Lung (tissue), 12 donors: ENCODE measurements around the gene APBA2. TPM values are rescaled to one million over a fixed set of nuclear protein-coding genes. Genes with fewer than 3 reads are reported as not detected.

ENCODE experiments used
- ATAC-seq: fragments of 200-7000 bp; cut with Tn5 transposase; one replicate; pipeline ENCODE4 v1.9.1; 2020; ENCODE audit warnings: moderate number of reproducible peaks; ENCODE audit not compliant: insufficient read depth, low FRiP score
- DNase-seq, 3 donors: peaks; one replicate each; pipeline ENCODE4 v3.0.0-alpha.2; 2013 to 2017
- H3K27ac ChIP-seq, 2 donors: one replicate each; pipeline ENCODE4 v1.5.1; 2013; ENCODE audit warnings: mild to moderate bottlenecking in 2 of 2, moderate library complexity in 2 of 2, control low read depth in 1 of 2, inconsistent platforms in 1 of 2, low read depth in 1 of 2, low read length in 1 of 2
- H3K27me3 ChIP-seq, 3 donors: one replicate each; pipeline ENCODE4 v1.5.1; 2013; ENCODE audit warnings: low read length in 2 of 3; ENCODE audit not compliant: control insufficient read depth in 3 of 3, insufficient read depth in 3 of 3
- H3K36me3 ChIP-seq, 4 donors: one replicate each; pipeline ENCODE4 v1.5.1; 2013; ENCODE audit warnings: low read length in 4 of 4, mild to moderate bottlenecking in 1 of 4, moderate library complexity in 1 of 4; ENCODE audit not compliant: control insufficient read depth in 4 of 4, insufficient read depth in 4 of 4
- H3K4me1 ChIP-seq, 5 donors: one replicate each; pipeline ENCODE4 v1.5.1; 2013; ENCODE audit warnings: low read length in 5 of 5, mild to moderate bottlenecking in 2 of 5, moderate library complexity in 1 of 5; ENCODE audit not compliant: control insufficient read depth in 5 of 5, insufficient read depth in 5 of 5
- H3K4me3 ChIP-seq: one replicate; pipeline ENCODE4 v1.5.1; 2013; ENCODE audit warnings: mild to moderate bottlenecking, control low read depth, moderate library complexity
- H3K9ac ChIP-seq, 2 donors: one replicate each; pipeline ENCODE4 v1.5.1; 2013; ENCODE audit warnings: low read length in 2 of 2, control low read depth in 1 of 2; ENCODE audit not compliant: insufficient read depth in 1 of 2
- H3K9me3 ChIP-seq, 4 donors: one replicate each; pipeline ENCODE4 v1.5.1; 2013; ENCODE audit warnings: low read length in 3 of 4, mild to moderate bottlenecking in 1 of 4, moderate library complexity in 1 of 4; ENCODE audit not compliant: control insufficient read depth in 4 of 4, insufficient read depth in 3 of 4
- CTCF ChIP-seq: IDR thresholded peaks from 2 replicates; pipeline ENCODE4 v1.5.1; 2012; ENCODE audit warnings: mild to moderate bottlenecking; ENCODE audit errors: control extremely low read depth, extremely low read depth
- WGBS, 2 donors: extraction: QIAGEN DNeasy Blood & Tissue Kit; methylation state at CpG; one replicate each; pipeline ENCODE4 v1.1.7; 2013; 5-methylcytosine and 5-hydroxymethylcytosine counted together
- polyA plus RNA-seq, 2 donors: library from polyadenylated mRNA; stranded (reverse); fragments of 200-250 nt; gene quantifications; one replicate each; pipeline ENCODE4 v1.2.1, GENCODE V29; 2013
- total RNA-seq, 2 donors: library from RNA; depleted of rRNA in 1 of 2; stranded (reverse); fragments of >200 nt in 1 of 2; gene quantifications; one replicate each; pipeline ENCODE4 v1.2.1, GENCODE V29; 2014 to 2021
- donor health status: control.
- donor health status: control.
- donor health status: Bipolar disorder and iron deficiency.
- donor health status: healthy.
- donor health status: DM: yes; HTN: yes; CAD: no.

APBA2 gene
- total and polyA plus RNA-seq, 4 donors, result 1.6 to 18.3 (median 4.5) TPM

GRCh38 chr15:28921919-28922706 is 36.3 kb downstream of the APBA2 start:
- ATAC-seq (no peak), DNase-seq (no peak)
- Histone ChIP-seq H3K9me3 (no peaks in the 10 kb centered on the region), H3K9ac (no peak overlapping the region), H3K27me3 (no peaks in the 10 kb centered on the region), H3K36me3 (peaks cover 0 to 4% (median 2%) of the 10 kb centered on the region in 4 donors), H3K4me1 (no peaks in the 10 kb centered on the region), H3K27ac (no peak overlapping the region), H3K4me3 (no peak overlapping the region)
- WGBS, 2 donors, result 81 to 89% methylated on average over 12 of the region's 12 CpGs
- no peak for TF ChIP-seq CTCF

- 87 to 93% methylated on average over 5 of the region's 5 CpGs for WGBS, 2 donors
- Histone ChIP-seq H3K9me3 (no peaks in the 10 kb centered on the region), H3K36me3 (peaks cover 0 to 4% (median 2%) of the 10 kb centered on the region in 4 donors), H3K4me3 (no peak overlapping the region), H3K9ac (no peak overlapping the region), H3K27ac (no peak overlapping the region), H3K27me3 (no peaks in the 10 kb centered on the region), H3K4me1 (no peaks in the 10 kb centered on the region)
- TF ChIP-seq CTCF, result no peak
- no peak for DNase-seq
- no peak for ATAC-seq
These were observed 36.9 kb downstream of the APBA2 start for GRCh38 chr15:28922707-28923012.

GRCh38 chr15:28923726-28924280 is 38.0 kb downstream of the APBA2 start:
- Histone ChIP-seq H3K9ac (no peak overlapping the region), H3K36me3 (peaks cover 0 to 4% (median 2%) of the 10 kb centered on the region in 4 donors), H3K9me3 (no peaks in the 10 kb centered on the region), H3K27ac (no peak overlapping the region), H3K27me3 (no peaks in the 10 kb centered on the region), H3K4me1 (no peaks in the 10 kb centered on the region), H3K4me3 (no peak overlapping the region)
- DNase-seq, result no peak
- ATAC-seq, result no peak
- TF ChIP-seq CTCF, result no peak
- 82 to 91% methylated on average over 8 of the region's 8 CpGs for WGBS, 2 donors
